ENCODE results near the gene UBASH3B.

DNA sequence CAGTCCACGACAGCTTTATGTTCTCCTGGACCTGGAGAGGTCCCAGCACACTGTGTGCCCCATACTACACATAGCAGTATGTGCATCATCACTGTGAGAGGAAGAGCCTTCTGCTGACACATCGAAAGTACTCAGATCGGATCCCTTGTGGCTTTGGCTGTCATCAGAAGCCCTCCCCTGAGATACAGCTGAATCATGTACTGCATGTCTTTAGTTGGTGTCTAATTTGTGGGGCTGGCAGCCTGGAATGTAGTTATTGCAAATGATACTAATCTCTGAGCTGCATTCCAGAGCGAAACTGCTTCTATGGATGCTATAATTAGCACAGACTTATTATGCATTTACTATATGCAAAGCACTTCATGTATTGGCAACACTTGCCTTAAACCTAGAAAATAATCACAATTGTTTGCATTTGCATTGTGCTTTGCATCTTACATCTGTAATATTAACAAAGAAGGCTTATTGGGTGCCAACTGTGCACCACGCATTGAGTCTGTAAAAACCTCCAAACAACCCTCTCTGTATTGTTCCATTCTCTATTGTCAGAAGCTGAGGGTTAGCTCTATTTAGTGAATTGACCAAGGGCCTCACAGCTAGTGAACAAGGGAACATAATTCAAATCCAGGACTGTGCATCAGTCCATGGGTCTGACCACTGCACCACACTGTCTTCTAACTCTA, 93.6 kb downstream of the UBASH3B start:
- TF ChIP-seq, protein P1, sequence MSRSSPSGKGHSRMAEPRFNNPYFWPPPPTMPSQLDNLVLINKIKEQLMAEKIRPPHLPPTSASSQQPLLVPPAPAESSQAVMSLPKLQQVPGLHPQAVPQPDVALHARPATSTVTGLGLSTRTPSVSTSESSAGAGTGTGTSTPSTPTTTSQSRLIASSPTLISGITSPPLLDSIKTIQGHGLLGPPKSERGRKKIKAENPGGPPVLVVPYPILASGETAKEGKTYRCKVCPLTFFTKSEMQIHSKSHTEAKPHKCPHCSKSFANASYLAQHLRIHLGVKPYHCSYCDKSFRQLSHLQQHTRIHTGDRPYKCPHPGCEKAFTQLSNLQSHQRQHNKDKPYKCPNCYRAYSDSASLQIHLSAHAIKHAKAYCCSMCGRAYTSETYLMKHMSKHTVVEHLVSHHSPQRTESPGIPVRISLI (CRISPR knock-in tag; IDR thresholded peaks at IDR 0.05; ENCODE audit: borderline replicate concordance): no peak
- no peak for TF ChIP-seq ERF (CRISPR knock-in tag; IDR thresholded peaks at IDR 0.05)
- TF ChIP-seq SMARCC2 (IDR thresholded peaks at IDR 0.05): no peak
- TF ChIP-seq SMC3 (IDR thresholded peaks at IDR 0.05; ENCODE audit: low read length): no peak
- TF ChIP-seq POLR2A (IDR thresholded peaks at IDR 0.05; ENCODE audit: insufficient read depth in 1 of 2, low read depth in 2 of 2, low read length in 2 of 2): no peak
- TF ChIP-seq, protein P2, sequence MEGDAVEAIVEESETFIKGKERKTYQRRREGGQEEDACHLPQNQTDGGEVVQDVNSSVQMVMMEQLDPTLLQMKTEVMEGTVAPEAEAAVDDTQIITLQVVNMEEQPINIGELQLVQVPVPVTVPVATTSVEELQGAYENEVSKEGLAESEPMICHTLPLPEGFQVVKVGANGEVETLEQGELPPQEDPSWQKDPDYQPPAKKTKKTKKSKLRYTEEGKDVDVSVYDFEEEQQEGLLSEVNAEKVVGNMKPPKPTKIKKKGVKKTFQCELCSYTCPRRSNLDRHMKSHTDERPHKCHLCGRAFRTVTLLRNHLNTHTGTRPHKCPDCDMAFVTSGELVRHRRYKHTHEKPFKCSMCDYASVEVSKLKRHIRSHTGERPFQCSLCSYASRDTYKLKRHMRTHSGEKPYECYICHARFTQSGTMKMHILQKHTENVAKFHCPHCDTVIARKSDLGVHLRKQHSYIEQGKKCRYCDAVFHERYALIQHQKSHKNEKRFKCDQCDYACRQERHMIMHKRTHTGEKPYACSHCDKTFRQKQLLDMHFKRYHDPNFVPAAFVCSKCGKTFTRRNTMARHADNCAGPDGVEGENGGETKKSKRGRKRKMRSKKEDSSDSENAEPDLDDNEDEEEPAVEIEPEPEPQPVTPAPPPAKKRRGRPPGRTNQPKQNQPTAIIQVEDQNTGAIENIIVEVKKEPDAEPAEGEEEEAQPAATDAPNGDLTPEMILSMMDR (CRISPR knock-in tag; IDR thresholded peaks at IDR 0.05): no peak
- TF ChIP-seq, protein P3, sequence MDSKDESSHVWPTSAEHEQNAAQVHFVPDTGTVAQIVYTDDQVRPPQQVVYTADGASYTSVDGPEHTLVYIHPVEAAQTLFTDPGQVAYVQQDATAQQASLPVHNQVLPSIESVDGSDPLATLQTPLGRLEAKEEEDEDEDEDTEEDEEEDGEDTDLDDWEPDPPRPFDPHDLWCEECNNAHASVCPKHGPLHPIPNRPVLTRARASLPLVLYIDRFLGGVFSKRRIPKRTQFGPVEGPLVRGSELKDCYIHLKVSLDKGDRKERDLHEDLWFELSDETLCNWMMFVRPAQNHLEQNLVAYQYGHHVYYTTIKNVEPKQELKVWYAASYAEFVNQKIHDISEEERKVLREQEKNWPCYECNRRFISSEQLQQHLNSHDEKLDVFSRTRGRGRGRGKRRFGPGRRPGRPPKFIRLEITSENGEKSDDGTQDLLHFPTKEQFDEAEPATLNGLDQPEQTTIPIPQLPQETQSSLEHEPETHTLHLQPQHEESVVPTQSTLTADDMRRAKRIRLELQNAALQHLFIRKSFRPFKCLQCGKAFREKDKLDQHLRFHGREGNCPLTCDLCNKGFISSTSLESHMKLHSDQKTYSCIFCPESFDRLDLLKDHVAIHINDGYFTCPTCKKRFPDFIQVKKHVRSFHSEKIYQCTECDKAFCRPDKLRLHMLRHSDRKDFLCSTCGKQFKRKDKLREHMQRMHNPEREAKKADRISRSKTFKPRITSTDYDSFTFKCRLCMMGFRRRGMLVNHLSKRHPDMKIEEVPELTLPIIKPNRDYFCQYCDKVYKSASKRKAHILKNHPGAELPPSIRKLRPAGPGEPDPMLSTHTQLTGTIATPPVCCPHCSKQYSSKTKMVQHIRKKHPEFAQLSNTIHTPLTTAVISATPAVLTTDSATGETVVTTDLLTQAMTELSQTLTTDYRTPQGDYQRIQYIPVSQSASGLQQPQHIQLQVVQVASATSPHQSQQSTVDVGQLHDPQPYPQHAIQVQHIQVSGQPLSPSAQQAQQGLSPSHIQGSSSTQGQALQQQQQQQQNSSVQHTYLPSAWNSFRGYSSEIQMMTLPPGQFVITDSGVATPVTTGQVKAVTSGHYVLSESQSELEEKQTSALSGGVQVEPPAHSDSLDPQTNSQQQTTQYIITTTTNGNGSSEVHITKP (CRISPR knock-in tag; IDR thresholded peaks at IDR 0.05; ENCODE audit: low read depth): no peak
- no peak for TF ChIP-seq RBFOX2 (IDR thresholded peaks at IDR 0.05; ENCODE audit: low read depth, low read length)

Measured in HepG2 (cell line).